Epithelial cell of proximal tubule (primary cell): ENCODE data around the gene SGF29. TPM values are rescaled to one million over a fixed set of nuclear protein-coding genes. Genes with fewer than 3 reads are reported as not detected.

Experiments
- DNase-seq: peaks from one replicate; pipeline ENCODE4 v3.0.0-alpha.2; 2011; ENCODE audit warnings: low read depth
- H3K4me3 ChIP-seq: 2 replicates; pipeline ENCODE4 v1.5.1; 2011; ENCODE audit warnings: low read depth, mild to moderate bottlenecking, low read length
- CTCF ChIP-seq: conservative IDR thresholded peaks from 2 replicates; pipeline ENCODE4 v1.5.1; 2012; ENCODE audit warnings: low read depth, mild to moderate bottlenecking, low read length
- total RNA-seq: library from RNA; depleted of rRNA; stranded (reverse); fragments of >200 nt; gene quantifications from 2 replicates; pipeline ENCODE4 v1.2.3, GENCODE V29; 2015

SGF29 gene
- total RNA-seq, 1 donor from 2014 or later, result 17.4 TPM

- H3K4me3 ChIP-seq, result no peak overlapping the region
- TF ChIP-seq CTCF, result no peak
- no peak for DNase-seq
Observed at GRCh38 chr16:28513484-28514181, 40.1 kb upstream of the SGF29 start.

- TF ChIP-seq CTCF, result no peak
- no peak for DNase-seq
- H3K4me3 ChIP-seq, result no peak overlapping the region
Observed at GRCh38 chr16:28514246-28514645, 39.5 kb upstream of the SGF29 start.

GRCh38 chr16:28520672-28521071 lies 33.0 kb upstream of the SGF29 start:
- DNase-seq, result no peak
- H3K4me3 ChIP-seq, result no peak overlapping the region
- TF ChIP-seq CTCF, result no peak

- no peak for TF ChIP-seq CTCF
- no peak overlapping the region for H3K4me3 ChIP-seq
- DNase-seq, result no peak
Observed at GRCh38 chr16:28521436-28521835, 32.3 kb upstream of the SGF29 start.

- TF ChIP-seq CTCF, result no peak
- no peak overlapping the region for H3K4me3 ChIP-seq
- DNase-seq, result no peak
Observed at GRCh38 chr16:28522792-28523191, 30.9 kb upstream of the SGF29 start.

GRCh38 chr16:28524681-28525171 lies 29.0 kb upstream of the SGF29 start:
- no peak for TF ChIP-seq CTCF
- no peak overlapping the region for H3K4me3 ChIP-seq
- no peak for DNase-seq
